Inflammatory macrophage treated with lipopolysaccharide for 1 hour (primary cell): ENCODE measurements around the gene MLLT10.
"Not testable (repeated sequence)": the region's sequence is repeated elsewhere in the genome, so short reads cannot be mapped to it uniquely, and the experiment has no call there.

ENCODE experiments used
- DNase-seq, 2 donors: peaks; one replicate each; pipeline ENCODE4 v3.0.0-alpha.2; 2020 to 2022

Gene MLLT10

GRCh38 chr10:21588159-21588558 is 54.1 kb downstream of the MLLT10 start:
- not testable (repeated sequence) for DNase-seq

- no peak for DNase-seq
Measured at GRCh38 chr10:21593986-21594385, 60.0 kb downstream of the MLLT10 start.

DNA sequence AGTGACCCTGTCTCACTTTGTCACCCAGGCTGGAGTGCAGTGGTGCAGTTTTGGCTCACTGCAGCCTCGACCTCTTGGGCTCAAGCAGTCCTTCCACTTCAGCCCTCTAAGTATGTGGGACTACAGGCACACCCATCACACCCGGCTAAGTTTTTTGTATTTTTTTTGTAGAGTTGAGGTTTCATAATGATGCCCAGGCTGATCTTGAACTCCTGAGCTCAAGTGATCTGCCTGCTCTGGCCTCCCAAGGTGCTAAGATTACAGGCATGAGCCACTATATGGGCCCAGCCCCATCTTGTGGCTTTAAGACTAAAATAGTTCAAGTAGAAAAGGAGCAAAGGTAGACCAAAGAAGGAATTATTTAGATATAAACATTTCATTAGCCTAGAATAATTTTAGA is 65.5 kb downstream of the MLLT10 start:
- no peak for DNase-seq

DNA sequence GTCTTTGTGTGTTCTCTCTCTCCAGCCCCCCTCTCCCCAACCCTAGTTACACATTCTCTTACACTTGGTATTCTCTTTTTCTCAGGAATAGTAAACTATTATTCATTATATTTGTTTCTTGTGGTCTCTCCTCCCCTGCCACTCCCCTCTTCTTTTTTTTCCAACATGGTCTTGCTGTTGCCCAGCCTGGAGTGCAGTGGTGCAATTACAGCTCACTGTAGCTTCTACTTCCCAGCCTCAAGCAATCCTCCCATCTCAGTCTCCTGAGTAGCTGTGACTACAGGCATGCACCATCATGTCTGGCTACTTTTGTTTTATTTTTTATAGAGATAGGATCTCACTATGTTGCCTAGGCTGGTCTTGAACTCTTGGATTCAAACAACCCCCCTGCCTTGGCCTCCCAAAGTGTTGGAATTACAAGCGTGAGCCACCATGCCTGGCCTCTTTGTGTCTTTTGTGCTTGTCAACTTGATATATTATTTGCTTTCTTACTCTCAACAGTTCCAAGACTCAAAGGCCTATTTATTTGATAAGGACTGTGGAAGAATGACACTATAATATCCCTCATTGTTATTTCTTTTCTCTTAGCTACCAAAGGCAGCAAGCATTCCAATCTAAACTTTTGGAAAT is 66.9 kb downstream of the MLLT10 start:
- no peak for DNase-seq

- no peak for DNase-seq
Measured at GRCh38 chr10:21602313-21602712, 68.3 kb downstream of the MLLT10 start.

DNA sequence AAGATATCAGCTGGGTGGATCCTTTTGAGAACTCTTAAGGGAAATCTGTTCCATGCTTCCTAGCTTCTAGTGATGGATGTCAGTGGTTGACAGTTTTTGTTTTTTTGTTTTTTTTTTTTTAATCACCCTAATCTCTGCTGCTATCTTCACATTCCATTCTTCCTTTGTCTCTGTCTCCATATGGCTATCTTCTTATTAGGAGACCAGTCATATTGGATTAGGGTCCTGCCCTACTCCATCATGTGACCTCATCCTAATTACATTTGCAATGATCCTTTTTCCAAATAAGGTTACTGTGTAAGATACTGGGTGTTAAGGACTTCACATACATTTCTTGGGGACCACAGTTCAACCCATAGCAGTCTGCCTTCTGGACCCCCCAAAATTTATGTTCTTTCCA is 69.7 kb downstream of the MLLT10 start:
- no peak for DNase-seq

GRCh38 chr10:21604651-21605050 is 70.6 kb downstream of the MLLT10 start:
- DNase-seq, result no peak

DNA sequence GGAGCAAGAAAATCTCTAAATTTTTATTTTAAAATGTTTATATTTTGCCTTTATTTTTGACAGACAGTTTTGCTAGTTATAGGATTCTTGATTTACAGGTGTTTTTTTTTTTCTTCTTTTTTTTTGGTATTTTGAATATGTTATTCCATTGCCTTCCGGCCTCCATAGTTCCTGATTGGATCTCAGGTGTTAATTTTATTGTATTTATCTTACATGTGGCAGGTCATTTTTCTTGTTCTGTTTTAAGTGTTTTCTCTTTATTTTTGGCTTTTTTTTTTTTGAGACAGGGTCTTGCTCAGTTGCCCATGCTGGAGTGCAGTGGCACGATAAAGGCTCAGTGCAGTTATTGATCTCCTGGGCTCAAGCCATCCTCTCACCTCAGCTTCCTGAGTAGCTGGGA is 73.9 kb downstream of the MLLT10 start:
- no peak for DNase-seq

- DNase-seq, result no peak
Measured at GRCh38 chr10:21614000-21614399, 80.0 kb downstream of the MLLT10 start.

- peak; percentile 23 to 31 for DNase-seq
Measured at GRCh38 chr10:21617267-21617666, 83.2 kb downstream of the MLLT10 start.

GRCh38 chr10:21623291-21623690 is 89.3 kb downstream of the MLLT10 start:
- no peak for DNase-seq

DNA sequence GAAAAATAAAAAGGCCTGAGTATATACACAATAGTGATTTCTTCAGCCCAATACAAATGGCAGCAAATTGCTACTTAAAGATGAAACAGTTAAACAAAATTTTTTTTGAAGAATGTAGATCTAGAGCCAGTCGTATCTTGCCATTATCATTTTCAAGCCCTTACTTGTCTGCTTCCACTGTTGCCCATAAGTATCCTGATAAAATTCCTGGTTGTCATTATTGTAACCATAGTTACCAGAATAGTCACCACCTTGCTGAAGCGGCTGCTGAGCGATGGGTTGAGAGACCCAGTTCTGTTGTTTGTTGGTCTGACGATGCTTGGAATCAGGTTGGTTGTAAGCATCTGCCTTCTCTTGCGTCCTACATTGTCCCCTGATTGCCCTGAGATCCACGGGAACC is 90.4 kb downstream of the MLLT10 start:
- DNase-seq, result not testable (repeated sequence)

GRCh38 chr10:21624951-21625350 is 90.9 kb downstream of the MLLT10 start:
- DNase-seq, result no peak

- DNase-seq, result no peak
Measured at GRCh38 chr10:21625623-21626229, 91.7 kb downstream of the MLLT10 start.

DNA sequence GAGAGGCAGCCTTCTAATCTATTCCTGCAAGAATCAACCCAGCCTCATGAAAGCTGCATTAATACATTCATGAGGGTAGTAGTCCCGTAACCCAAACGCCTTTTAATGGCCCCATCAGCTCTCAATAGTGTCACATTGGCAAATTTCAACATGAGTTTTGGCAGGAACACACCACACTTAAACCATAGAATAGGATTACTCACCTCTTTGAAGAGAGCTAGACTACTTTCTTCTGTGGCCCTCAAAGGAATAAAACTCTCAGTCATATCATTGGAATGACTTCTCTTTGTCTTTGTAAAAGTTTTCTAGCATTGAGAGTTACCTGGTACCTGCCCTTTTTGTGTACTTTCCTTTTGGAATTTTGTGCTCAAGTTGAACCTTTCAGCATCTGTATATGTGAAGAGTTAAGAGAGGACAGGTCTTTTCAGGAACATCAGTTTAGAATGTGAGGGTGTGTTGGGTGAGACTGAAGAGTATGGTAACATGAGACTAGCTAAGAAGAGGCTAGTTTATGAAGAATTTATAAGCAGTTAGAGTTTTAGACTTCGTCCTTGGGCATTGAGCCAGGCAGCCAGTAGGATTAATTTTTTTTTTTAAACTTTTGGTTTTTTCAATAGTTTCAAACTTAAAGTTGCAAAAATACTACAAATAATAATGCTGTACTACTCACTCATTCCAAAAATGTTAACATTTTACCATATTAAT is 92.6 kb downstream of the MLLT10 start:
- DNase-seq, result no peak

GRCh38 chr10:21627331-21627730 is 93.3 kb downstream of the MLLT10 start:
- no peak for DNase-seq

- DNase-seq, result no peak
Measured at GRCh38 chr10:21628023-21628422, 94.0 kb downstream of the MLLT10 start.

DNA sequence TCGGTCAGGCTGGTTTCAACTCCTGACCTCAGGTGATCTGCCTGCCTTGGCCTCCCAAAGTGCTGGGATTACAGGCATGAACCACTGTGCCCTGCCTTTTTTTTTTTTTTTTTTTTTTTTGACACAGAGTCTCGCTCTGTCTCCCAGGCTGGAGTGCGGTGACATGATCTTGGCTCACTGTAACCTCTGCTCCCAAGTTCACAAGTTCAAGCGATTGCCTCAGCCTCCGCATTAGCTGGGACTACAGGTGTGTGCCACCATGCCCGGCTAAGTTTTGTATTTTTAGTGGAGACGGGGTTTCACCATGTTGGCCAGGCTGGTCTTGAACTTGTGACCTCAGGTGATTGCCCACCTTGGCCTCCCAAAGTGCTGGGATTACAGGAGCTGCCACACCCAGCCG is 94.6 kb downstream of the MLLT10 start:
- not testable (repeated sequence) for DNase-seq

- DNase-seq, result no peak
Measured at GRCh38 chr10:21634599-21635365, 100.8 kb downstream of the MLLT10 start.

GRCh38 chr10:21637795-21638194 is 103.8 kb downstream of the MLLT10 start:
- DNase-seq, result no peak

DNA sequence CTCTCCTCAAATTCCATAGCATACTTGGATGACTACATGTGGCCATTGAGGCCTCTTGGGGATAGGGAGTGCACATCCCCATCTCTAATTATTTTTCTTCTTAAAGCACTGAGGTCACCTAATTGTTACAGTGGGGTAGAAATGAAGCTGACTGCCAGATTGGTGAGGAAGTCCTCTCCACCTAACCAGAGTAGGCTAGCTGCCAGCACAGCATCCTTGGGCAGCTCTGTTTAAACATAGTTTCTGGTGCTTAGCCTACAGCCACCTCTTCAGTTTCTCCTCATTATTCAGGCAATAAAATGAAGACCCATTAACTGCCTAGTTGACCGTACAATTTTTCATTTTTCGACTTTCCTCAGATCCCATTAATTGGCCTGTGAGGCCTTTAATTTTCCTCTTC is 104.6 kb downstream of the MLLT10 start:
- no peak for DNase-seq

- no peak for DNase-seq
Measured at GRCh38 chr10:21648040-21648439, 114.0 kb downstream of the MLLT10 start.

DNA sequence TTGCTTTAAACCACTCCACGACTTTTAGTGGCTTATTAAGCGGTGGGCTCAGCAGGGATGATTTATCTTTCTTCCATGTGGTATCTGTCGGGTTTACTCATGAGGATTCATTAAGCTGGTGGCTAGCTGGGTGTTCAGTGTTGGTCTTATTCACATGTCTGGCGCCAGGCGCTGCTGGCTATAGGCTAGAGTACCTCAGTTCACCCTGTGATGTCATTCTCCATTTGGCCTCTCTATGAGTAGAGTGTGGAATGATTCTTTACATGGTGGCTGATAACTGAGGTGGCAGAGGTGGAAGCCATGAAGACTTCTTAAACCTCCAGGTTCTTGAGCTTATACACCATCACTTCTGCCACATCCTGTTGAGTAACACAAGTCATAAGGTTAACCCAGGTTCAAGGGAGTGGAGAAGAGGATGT is 115.4 kb downstream of the MLLT10 start:
- no peak for DNase-seq

DNA sequence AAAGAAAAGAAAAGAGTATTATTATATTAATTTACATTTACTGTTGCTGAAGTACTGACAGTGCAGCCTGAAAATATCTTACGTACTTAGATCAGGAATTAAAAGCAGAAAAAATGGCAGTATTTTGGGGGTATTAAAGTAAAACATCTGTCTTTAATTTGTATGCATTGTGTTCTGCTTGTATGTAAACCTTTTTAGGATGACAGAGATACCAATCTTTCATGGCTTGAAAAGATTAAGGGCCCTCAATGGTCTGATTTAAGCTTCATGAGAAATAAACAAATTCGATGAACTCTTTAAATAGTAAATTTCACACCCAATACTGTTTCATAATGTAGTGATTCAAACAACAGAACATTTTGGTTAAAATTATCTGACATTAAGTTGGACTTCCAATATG is 116.3 kb downstream of the MLLT10 start:
- DNase-seq, result no peak
